ENCODE data around the gene MAP1B.

DNA sequence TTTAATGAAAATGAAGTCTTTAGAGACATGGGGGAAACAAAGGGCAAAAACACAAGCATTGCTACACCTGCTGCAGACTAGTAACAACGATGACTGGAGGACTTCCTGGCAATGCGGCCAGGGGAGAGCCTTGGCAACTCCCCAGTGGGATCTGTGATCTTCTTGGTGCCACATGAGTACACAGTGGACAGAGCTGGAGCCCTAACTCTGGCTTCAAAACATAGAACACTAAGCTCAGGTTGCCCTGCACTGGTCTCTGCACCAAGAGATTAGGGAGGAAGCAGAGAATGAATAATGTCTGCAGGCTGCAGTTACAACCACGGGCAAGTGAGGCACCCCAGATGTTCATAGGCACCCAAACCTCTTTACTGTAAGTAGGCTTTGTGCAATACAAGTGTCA is 121.7 kb downstream of the MAP1B start:
- TF ChIP-seq POLR2A (IDR thresholded peaks at IDR 0.05; ENCODE audit: borderline replicate concordance, extremely low read depth, insufficient read depth, insufficient read length) = no peak
- TF ChIP-seq EZH2phosphoT487 (IDR thresholded peaks at IDR 0.05; ENCODE audit: borderline replicate concordance) = no peak
- TF ChIP-seq SP1 (IDR thresholded peaks at IDR 0.05; ENCODE audit: low read depth) = no peak
- TF ChIP-seq EZH2 (IDR thresholded peaks at IDR 0.05) = no peak
- TF ChIP-seq CEBPB (IDR thresholded peaks at IDR 0.05; ENCODE audit: low read depth) = no peak
- TF ChIP-seq POLR2AphosphoS5 (IDR thresholded peaks at IDR 0.05; ENCODE audit: low read depth, low read length) = no peak
- TF ChIP-seq, protein P1, sequence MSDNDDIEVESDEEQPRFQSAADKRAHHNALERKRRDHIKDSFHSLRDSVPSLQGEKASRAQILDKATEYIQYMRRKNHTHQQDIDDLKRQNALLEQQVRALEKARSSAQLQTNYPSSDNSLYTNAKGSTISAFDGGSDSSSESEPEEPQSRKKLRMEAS (IDR thresholded peaks at IDR 0.05) = no peak
- TF ChIP-seq, protein P2, sequence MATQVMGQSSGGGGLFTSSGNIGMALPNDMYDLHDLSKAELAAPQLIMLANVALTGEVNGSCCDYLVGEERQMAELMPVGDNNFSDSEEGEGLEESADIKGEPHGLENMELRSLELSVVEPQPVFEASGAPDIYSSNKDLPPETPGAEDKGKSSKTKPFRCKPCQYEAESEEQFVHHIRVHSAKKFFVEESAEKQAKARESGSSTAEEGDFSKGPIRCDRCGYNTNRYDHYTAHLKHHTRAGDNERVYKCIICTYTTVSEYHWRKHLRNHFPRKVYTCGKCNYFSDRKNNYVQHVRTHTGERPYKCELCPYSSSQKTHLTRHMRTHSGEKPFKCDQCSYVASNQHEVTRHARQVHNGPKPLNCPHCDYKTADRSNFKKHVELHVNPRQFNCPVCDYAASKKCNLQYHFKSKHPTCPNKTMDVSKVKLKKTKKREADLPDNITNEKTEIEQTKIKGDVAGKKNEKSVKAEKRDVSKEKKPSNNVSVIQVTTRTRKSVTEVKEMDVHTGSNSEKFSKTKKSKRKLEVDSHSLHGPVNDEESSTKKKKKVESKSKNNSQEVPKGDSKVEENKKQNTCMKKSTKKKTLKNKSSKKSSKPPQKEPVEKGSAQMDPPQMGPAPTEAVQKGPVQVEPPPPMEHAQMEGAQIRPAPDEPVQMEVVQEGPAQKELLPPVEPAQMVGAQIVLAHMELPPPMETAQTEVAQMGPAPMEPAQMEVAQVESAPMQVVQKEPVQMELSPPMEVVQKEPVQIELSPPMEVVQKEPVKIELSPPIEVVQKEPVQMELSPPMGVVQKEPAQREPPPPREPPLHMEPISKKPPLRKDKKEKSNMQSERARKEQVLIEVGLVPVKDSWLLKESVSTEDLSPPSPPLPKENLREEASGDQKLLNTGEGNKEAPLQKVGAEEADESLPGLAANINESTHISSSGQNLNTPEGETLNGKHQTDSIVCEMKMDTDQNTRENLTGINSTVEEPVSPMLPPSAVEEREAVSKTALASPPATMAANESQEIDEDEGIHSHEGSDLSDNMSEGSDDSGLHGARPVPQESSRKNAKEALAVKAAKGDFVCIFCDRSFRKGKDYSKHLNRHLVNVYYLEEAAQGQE (IDR thresholded peaks at IDR 0.05; ENCODE audit: low read depth) = no peak
- TF ChIP-seq EGR1 (IDR thresholded peaks at IDR 0.05; ENCODE audit: low read depth) = no peak
- TF ChIP-seq, protein P3, sequence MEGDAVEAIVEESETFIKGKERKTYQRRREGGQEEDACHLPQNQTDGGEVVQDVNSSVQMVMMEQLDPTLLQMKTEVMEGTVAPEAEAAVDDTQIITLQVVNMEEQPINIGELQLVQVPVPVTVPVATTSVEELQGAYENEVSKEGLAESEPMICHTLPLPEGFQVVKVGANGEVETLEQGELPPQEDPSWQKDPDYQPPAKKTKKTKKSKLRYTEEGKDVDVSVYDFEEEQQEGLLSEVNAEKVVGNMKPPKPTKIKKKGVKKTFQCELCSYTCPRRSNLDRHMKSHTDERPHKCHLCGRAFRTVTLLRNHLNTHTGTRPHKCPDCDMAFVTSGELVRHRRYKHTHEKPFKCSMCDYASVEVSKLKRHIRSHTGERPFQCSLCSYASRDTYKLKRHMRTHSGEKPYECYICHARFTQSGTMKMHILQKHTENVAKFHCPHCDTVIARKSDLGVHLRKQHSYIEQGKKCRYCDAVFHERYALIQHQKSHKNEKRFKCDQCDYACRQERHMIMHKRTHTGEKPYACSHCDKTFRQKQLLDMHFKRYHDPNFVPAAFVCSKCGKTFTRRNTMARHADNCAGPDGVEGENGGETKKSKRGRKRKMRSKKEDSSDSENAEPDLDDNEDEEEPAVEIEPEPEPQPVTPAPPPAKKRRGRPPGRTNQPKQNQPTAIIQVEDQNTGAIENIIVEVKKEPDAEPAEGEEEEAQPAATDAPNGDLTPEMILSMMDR (IDR thresholded peaks at IDR 0.05 in 2 of 3, conservative IDR thresholded peaks at IDR 0.05 in 1 of 3; ENCODE audit: borderline replicate concordance in 1 of 3, insufficient read depth in 1 of 3, low read depth in 2 of 3, low read length in 2 of 3) = no peak
- no peak for TF ChIP-seq RAD21 (IDR thresholded peaks at IDR 0.05; ENCODE audit: low read depth)
- TF ChIP-seq SIN3A (IDR thresholded peaks at IDR 0.05; ENCODE audit: low read depth) = no peak
- no peak for TF ChIP-seq CBX3 (IDR thresholded peaks at IDR 0.05; ENCODE audit: low read depth)
- no peak for TF ChIP-seq YY1 (IDR thresholded peaks at IDR 0.05; ENCODE audit: extremely low read depth, insufficient replicate concordance, low read depth, low read length)
